Measurements from ENCODE around the gene ZNF333. TPM values are rescaled to one million over a fixed set of nuclear protein-coding genes. Genes with fewer than 3 reads are reported as not detected.
"Not testable (repeated sequence)": the region's sequence is repeated elsewhere in the genome, so short reads cannot be mapped to it uniquely, and the experiment has no call there.

ZNF333 gene
- total RNA-seq, 1 donor from 2014 or later, result 23.0 TPM

- Mint-ChIP-seq H3K4me1 (ENCODE audit: unreplicated experiment) (peaks cover 4% of the 10 kb centered on the region), H3K36me3 (ENCODE audit: unreplicated experiment) (no peaks in the 10 kb centered on the region), H3K27me3 (ENCODE audit: unreplicated experiment) (peaks cover 2% of the 10 kb centered on the region), H3K27ac (ENCODE audit: unreplicated experiment) (no peak overlapping the region), H3K4me3 (ENCODE audit: unreplicated experiment) (no peak overlapping the region), H3K9me3 (ENCODE audit: unreplicated experiment) (no peaks in the 10 kb centered on the region)
- TF ChIP-seq, protein P1, sequence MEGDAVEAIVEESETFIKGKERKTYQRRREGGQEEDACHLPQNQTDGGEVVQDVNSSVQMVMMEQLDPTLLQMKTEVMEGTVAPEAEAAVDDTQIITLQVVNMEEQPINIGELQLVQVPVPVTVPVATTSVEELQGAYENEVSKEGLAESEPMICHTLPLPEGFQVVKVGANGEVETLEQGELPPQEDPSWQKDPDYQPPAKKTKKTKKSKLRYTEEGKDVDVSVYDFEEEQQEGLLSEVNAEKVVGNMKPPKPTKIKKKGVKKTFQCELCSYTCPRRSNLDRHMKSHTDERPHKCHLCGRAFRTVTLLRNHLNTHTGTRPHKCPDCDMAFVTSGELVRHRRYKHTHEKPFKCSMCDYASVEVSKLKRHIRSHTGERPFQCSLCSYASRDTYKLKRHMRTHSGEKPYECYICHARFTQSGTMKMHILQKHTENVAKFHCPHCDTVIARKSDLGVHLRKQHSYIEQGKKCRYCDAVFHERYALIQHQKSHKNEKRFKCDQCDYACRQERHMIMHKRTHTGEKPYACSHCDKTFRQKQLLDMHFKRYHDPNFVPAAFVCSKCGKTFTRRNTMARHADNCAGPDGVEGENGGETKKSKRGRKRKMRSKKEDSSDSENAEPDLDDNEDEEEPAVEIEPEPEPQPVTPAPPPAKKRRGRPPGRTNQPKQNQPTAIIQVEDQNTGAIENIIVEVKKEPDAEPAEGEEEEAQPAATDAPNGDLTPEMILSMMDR (IDR thresholded peaks at IDR 0.05), result no peak
- DNase-seq (ENCODE audit: extremely low spot score, unreplicated experiment), result peak; percentile 27
Measured at GRCh38 chr19:14774373-14774772, 84.5 kb downstream of the ZNF333 start.

- H3K9me3 Mint-ChIP-seq (ENCODE audit: unreplicated experiment); DNase-seq (ENCODE audit: extremely low spot score, unreplicated experiment); H3K27me3 Mint-ChIP-seq (ENCODE audit: unreplicated experiment); H3K4me3 Mint-ChIP-seq (ENCODE audit: unreplicated experiment); H3K4me1 Mint-ChIP-seq (ENCODE audit: unreplicated experiment); H3K36me3 Mint-ChIP-seq (ENCODE audit: unreplicated experiment); H3K27ac Mint-ChIP-seq (ENCODE audit: unreplicated experiment): not testable (repeated sequence)
Measured at GRCh38 chr19:14775326-14775725, 85.5 kb downstream of the ZNF333 start.

DNA sequence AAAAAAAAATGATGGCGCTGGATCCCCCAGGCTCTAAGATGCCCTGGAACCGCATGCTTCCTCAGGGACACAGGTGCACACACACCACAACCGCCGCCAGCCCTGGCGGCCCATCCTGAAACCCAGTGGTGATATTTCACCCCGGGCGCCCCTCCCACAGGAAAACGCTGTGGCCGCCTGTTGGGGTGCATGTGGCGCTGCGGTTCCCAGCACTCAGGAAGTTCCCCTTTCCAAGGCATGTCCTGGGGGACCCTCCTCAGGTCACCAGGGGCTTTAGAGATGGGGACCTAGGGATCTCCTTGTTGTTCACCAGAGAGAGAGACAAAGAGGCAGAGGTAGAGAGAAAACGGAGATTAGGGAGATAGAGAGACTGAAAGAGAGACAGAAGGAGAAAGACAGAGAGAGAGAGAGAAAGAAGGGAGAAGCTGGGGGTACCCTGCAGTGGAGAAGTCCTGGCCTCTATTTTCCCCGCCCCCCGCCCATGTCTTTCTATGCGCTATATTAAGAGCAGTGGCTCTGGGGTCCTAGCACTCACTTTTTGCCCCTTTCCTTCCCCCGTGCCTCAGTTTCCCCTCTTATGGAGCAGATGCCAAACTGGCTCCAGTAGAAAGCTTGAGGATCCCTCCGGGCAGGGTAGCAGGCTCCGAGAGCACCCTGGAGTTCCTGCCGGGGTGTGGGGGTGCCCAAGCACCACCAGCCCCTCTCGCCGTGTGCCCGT is 86.2 kb downstream of the ZNF333 start:
- no peak for DNase-seq (ENCODE audit: extremely low spot score, unreplicated experiment)
- Mint-ChIP-seq H3K4me3 (ENCODE audit: unreplicated experiment) (no peak overlapping the region), H3K36me3 (ENCODE audit: unreplicated experiment) (no peaks in the 10 kb centered on the region), H3K27me3 (ENCODE audit: unreplicated experiment) (peaks cover 2% of the 10 kb centered on the region), H3K9me3 (ENCODE audit: unreplicated experiment) (no peaks in the 10 kb centered on the region), H3K4me1 (ENCODE audit: unreplicated experiment) (peaks cover 4% of the 10 kb centered on the region), H3K27ac (ENCODE audit: unreplicated experiment) (no peak overlapping the region)
- TF ChIP-seq, protein P1 (IDR thresholded peaks at IDR 0.05), result no peak

- not testable (repeated sequence) for H3K27me3 Mint-ChIP-seq (ENCODE audit: unreplicated experiment); H3K9me3 Mint-ChIP-seq (ENCODE audit: unreplicated experiment); DNase-seq (ENCODE audit: extremely low spot score, unreplicated experiment); H3K4me3 Mint-ChIP-seq (ENCODE audit: unreplicated experiment); H3K36me3 Mint-ChIP-seq (ENCODE audit: unreplicated experiment); H3K4me1 Mint-ChIP-seq (ENCODE audit: unreplicated experiment); H3K27ac Mint-ChIP-seq (ENCODE audit: unreplicated experiment)
Measured at GRCh38 chr19:14777645-14778044, 87.8 kb downstream of the ZNF333 start.

GRCh38 chr19:14778110-14778845 is 88.4 kb downstream of the ZNF333 start, which contains the start of gene ADGRE2:
TSS of gene ADGRE2 (minus strand) at chr19:14778560. CDS start at chr19:14776756, 1,804 bp downstream.
- H3K27ac Mint-ChIP-seq (ENCODE audit: unreplicated experiment); H3K9me3 Mint-ChIP-seq (ENCODE audit: unreplicated experiment); H3K36me3 Mint-ChIP-seq (ENCODE audit: unreplicated experiment); H3K4me1 Mint-ChIP-seq (ENCODE audit: unreplicated experiment); H3K4me3 Mint-ChIP-seq (ENCODE audit: unreplicated experiment); DNase-seq (ENCODE audit: extremely low spot score, unreplicated experiment); H3K27me3 Mint-ChIP-seq (ENCODE audit: unreplicated experiment): not testable (repeated sequence)

DNA sequence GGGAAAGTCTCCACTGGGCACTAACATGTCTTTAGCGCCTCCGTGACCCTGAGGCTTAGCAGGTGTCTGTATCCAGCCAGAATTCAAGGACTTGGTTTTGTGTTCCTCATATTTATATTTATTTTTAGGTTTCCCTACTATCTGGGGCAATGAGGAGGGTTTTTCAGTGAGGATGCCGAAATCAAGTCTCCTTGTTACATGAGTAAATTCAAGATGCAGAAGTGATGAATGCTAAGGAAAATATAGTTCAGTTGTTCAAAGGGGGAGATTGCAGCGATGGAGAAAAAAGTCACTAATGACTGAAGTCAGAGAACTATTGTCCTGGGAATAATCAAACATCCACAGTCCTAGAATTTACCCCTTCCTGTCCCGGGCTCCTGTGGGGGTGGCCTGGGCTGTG is 89.3 kb downstream of the ZNF333 start:
- peaks cover 4% of the 10 kb centered on the region for H3K4me1 Mint-ChIP-seq (ENCODE audit: unreplicated experiment)
- no peak overlapping the region for H3K4me3 Mint-ChIP-seq (ENCODE audit: unreplicated experiment)
- no peaks in the 10 kb centered on the region for H3K9me3 Mint-ChIP-seq (ENCODE audit: unreplicated experiment)

GRCh38 chr19:14780622-14781225 is 90.9 kb downstream of the ZNF333 start:
- H3K4me3 Mint-ChIP-seq (ENCODE audit: unreplicated experiment); H3K36me3 Mint-ChIP-seq (ENCODE audit: unreplicated experiment); H3K9me3 Mint-ChIP-seq (ENCODE audit: unreplicated experiment); H3K27ac Mint-ChIP-seq (ENCODE audit: unreplicated experiment); H3K4me1 Mint-ChIP-seq (ENCODE audit: unreplicated experiment); H3K27me3 Mint-ChIP-seq (ENCODE audit: unreplicated experiment); DNase-seq (ENCODE audit: extremely low spot score, unreplicated experiment): not testable (repeated sequence)

More for the DNA sequence above, 89.3 kb downstream of the ZNF333 start:
- TF ChIP-seq, protein P1 (IDR thresholded peaks at IDR 0.05), result no peak
- H3K27me3 Mint-ChIP-seq (ENCODE audit: unreplicated experiment), result peaks cover 2% of the 10 kb centered on the region
- no peak for DNase-seq (ENCODE audit: extremely low spot score, unreplicated experiment)
- no peaks in the 10 kb centered on the region for H3K36me3 Mint-ChIP-seq (ENCODE audit: unreplicated experiment)
- no peak overlapping the region for H3K27ac Mint-ChIP-seq (ENCODE audit: unreplicated experiment)

- H3K4me1 Mint-ChIP-seq (ENCODE audit: unreplicated experiment); H3K27me3 Mint-ChIP-seq (ENCODE audit: unreplicated experiment); H3K9me3 Mint-ChIP-seq (ENCODE audit: unreplicated experiment); DNase-seq (ENCODE audit: extremely low spot score, unreplicated experiment); H3K36me3 Mint-ChIP-seq (ENCODE audit: unreplicated experiment); H3K4me3 Mint-ChIP-seq (ENCODE audit: unreplicated experiment); H3K27ac Mint-ChIP-seq (ENCODE audit: unreplicated experiment): not testable (repeated sequence)
Measured at GRCh38 chr19:14781713-14782536, 92.1 kb downstream of the ZNF333 start.

Measured in osteocyte (in vitro differentiated cells).